GM12801 (cell line): ENCODE data around the gene MFN1.

Experiments
- CTCF ChIP-seq: IDR thresholded peaks from one replicate; pipeline ENCODE4 v1.5.1; 2011; ENCODE audit warnings: control low read depth; ENCODE audit not compliant: insufficient read length; ENCODE audit errors: extremely low read depth

Gene MFN1

GRCh38 chr3:179324270-179324754 lies 23.2 kb upstream of the MFN1 start:
- TF ChIP-seq CTCF = no peak

- TF ChIP-seq CTCF = no peak
These were observed 17.1 kb upstream of the MFN1 start for GRCh38 chr3:179330438-179330837.

- TF ChIP-seq CTCF = no peak
These were observed 15.3 kb upstream of the MFN1 start for GRCh38 chr3:179332240-179332639.

GRCh38 chr3:179333084-179333483 lies 14.4 kb upstream of the MFN1 start:
- no peak for TF ChIP-seq CTCF

- no peak for TF ChIP-seq CTCF
These were observed 11.1 kb upstream of the MFN1 start for GRCh38 chr3:179336345-179336929.

- no peak for TF ChIP-seq CTCF
These were observed 960 bp downstream of the MFN1 start for GRCh38 chr3:179348325-179349013.

- TF ChIP-seq CTCF = no peak
These were observed 8.5 kb downstream of the MFN1 start for GRCh38 chr3:179355996-179356395.
